Activated naive CD4-positive, alpha-beta T cell treated with anti-CD3 and anti-CD28 coated beads, Interleukin-2, amount 10 ng/mL, durations not matched to agents 7 days and 5 days (primary cell): Measurements from ENCODE around the gene TAF4B.
"Not testable (repeated sequence)": the region's sequence is repeated elsewhere in the genome, so short reads cannot be mapped to it uniquely, and the experiment has no call there.

Experiments used
- CTCF ChIA-PET: fragments of 350-600 bp; sonication (Branson Sonifier 250); formaldehyde crosslinking; loops from one replicate; lab custom pipeline; 2021; ENCODE audit warnings: antibody characterized with exemption; lab: Charles Lee
- DNase-seq: peaks from one replicate; pipeline ENCODE4 v3.0.0-alpha.2; 2020
- H3K27ac Mint-ChIP-seq: one replicate; pipeline ENCODE4 v1.8.0; 2021; ENCODE audit warnings: mild to moderate bottlenecking, moderate library complexity, mixed read lengths
- H3K27me3 Mint-ChIP-seq: one replicate; pipeline ENCODE4 v1.8.0; 2021; ENCODE audit warnings: mild to moderate bottlenecking, mixed read lengths
- H3K36me3 Mint-ChIP-seq: one replicate; pipeline ENCODE4 v1.8.0; 2021; ENCODE audit warnings: mixed read lengths
- H3K4me1 Mint-ChIP-seq: one replicate; pipeline ENCODE4 v1.8.0; 2021; ENCODE audit warnings: mixed read lengths
- H3K4me3 Mint-ChIP-seq: one replicate; pipeline ENCODE4 v1.8.0; 2021; ENCODE audit warnings: mild to moderate bottlenecking, moderate library complexity, mixed read lengths
- H3K9me3 Mint-ChIP-seq: one replicate; pipeline ENCODE4 v1.8.0; 2021; ENCODE audit warnings: mixed read lengths

The TAF4B gene

GRCh38 chr18:26255695-26256622 lies 29.7 kb downstream of the TAF4B start:
- CTCF ChIA-PET, result interaction anchor here (0.6 kb wide), 1 partner anchor 40 kb away, joined by 3 read pairs; no protein-coding TSS in a partner anchor
- H3K27me3 Mint-ChIP-seq, result no peaks in the 10 kb centered on the region
- H3K36me3 Mint-ChIP-seq, result peaks cover 5% of the 10 kb centered on the region
- no peak overlapping the region for H3K27ac Mint-ChIP-seq
- peaks cover 7% of the 10 kb centered on the region for H3K9me3 Mint-ChIP-seq
- H3K4me1 Mint-ChIP-seq, result peaks cover 3% of the 10 kb centered on the region
- no peak overlapping the region for H3K4me3 Mint-ChIP-seq
- DNase-seq, result no peak

- CTCF ChIA-PET, result no interaction called here
- peaks cover 7% of the 10 kb centered on the region for H3K36me3 Mint-ChIP-seq
- no peaks in the 10 kb centered on the region for H3K27me3 Mint-ChIP-seq
- H3K4me3 Mint-ChIP-seq, result no peak overlapping the region
- peaks cover 3% of the 10 kb centered on the region for H3K4me1 Mint-ChIP-seq
- H3K9me3 Mint-ChIP-seq, result peaks cover 7% of the 10 kb centered on the region
- no peak for DNase-seq
- no peak overlapping the region for H3K27ac Mint-ChIP-seq
These were observed 32.5 kb downstream of the TAF4B start for GRCh38 chr18:26258711-26259110.

- CTCF ChIA-PET, DNase-seq, H3K36me3 Mint-ChIP-seq, H3K27me3 Mint-ChIP-seq, H3K27ac Mint-ChIP-seq, H3K9me3 Mint-ChIP-seq, H3K4me1 Mint-ChIP-seq, H3K4me3 Mint-ChIP-seq: not testable (repeated sequence)
These were observed 33.2 kb downstream of the TAF4B start for GRCh38 chr18:26259416-26259815.

- Mint-ChIP-seq H3K27ac (no peak overlapping the region), H3K4me1 (no peaks in the 10 kb centered on the region), H3K36me3 (peaks cover 7% of the 10 kb centered on the region), H3K27me3 (no peaks in the 10 kb centered on the region), H3K9me3 (peaks cover 7% of the 10 kb centered on the region), H3K4me3 (no peak overlapping the region)
- no peak for DNase-seq
- CTCF ChIA-PET, result no interaction called here
These were observed 35.9 kb downstream of the TAF4B start for GRCh38 chr18:26262156-26262555.

- Mint-ChIP-seq H3K9me3 (no peaks in the 10 kb centered on the region), H3K36me3 (peaks cover 12% of the 10 kb centered on the region), H3K4me1 (no peaks in the 10 kb centered on the region), H3K4me3 (no peak overlapping the region), H3K27ac (no peak overlapping the region), H3K27me3 (no peaks in the 10 kb centered on the region)
- CTCF ChIA-PET, result no interaction called here
- no peak for DNase-seq
These were observed 41.2 kb downstream of the TAF4B start for GRCh38 chr18:26267357-26267930.

GRCh38 chr18:26268454-26268853 lies 42.2 kb downstream of the TAF4B start:
- Mint-ChIP-seq H3K4me1 (no peaks in the 10 kb centered on the region), H3K4me3 (no peak overlapping the region), H3K27me3 (no peaks in the 10 kb centered on the region), H3K36me3 (peaks cover 12% of the 10 kb centered on the region), H3K9me3 (no peaks in the 10 kb centered on the region), H3K27ac (no peak overlapping the region)
- CTCF ChIA-PET, result no interaction called here
- no peak for DNase-seq

GRCh38 chr18:26271917-26272549 lies 45.8 kb downstream of the TAF4B start:
- no peaks in the 10 kb centered on the region for H3K27me3 Mint-ChIP-seq
- H3K36me3 Mint-ChIP-seq, result peaks cover 22% of the 10 kb centered on the region
- H3K9me3 Mint-ChIP-seq, result no peaks in the 10 kb centered on the region
- no peaks in the 10 kb centered on the region for H3K4me1 Mint-ChIP-seq
- DNase-seq, result no peak
- H3K4me3 Mint-ChIP-seq, result no peak overlapping the region
- CTCF ChIA-PET, result no interaction called here
- no peak overlapping the region for H3K27ac Mint-ChIP-seq

- H3K4me1 Mint-ChIP-seq, result no peaks in the 10 kb centered on the region
- CTCF ChIA-PET, result no interaction called here
These were observed 51.1 kb downstream of the TAF4B start for GRCh38 chr18:26277374-26277773.

GRCh38 chr18:26279428-26279827 lies 53.2 kb downstream of the TAF4B start:
- Mint-ChIP-seq H3K27me3 (no peaks in the 10 kb centered on the region), H3K4me1 (no peaks in the 10 kb centered on the region), H3K9me3 (peaks cover 2% of the 10 kb centered on the region), H3K36me3 (peaks cover 36% of the 10 kb centered on the region), H3K4me3 (no peak overlapping the region), H3K27ac (no peak overlapping the region)
- CTCF ChIA-PET, result no interaction called here
- no peak for DNase-seq

More at GRCh38 chr18:26277374-26277773, 51.1 kb downstream of the TAF4B start:
- DNase-seq, result no peak
- Mint-ChIP-seq H3K27me3 (no peaks in the 10 kb centered on the region), H3K4me3 (no peak overlapping the region), H3K27ac (no peak overlapping the region), H3K36me3 (peaks cover 26% of the 10 kb centered on the region), H3K9me3 (peaks cover 2% of the 10 kb centered on the region)

GRCh38 chr18:26286008-26286407 lies 59.8 kb downstream of the TAF4B start:
- Mint-ChIP-seq H3K27ac (no peak overlapping the region), H3K9me3 (no peaks in the 10 kb centered on the region), H3K4me3 (no peak overlapping the region), H3K27me3 (no peaks in the 10 kb centered on the region), H3K36me3 (peaks cover 20% of the 10 kb centered on the region), H3K4me1 (no peaks in the 10 kb centered on the region)
- DNase-seq, result no peak
- CTCF ChIA-PET, result interaction anchor here (0.6 kb wide), 1 partner anchor 465 kb away, joined by 5 read pairs; no protein-coding TSS in a partner anchor

- H3K9me3 Mint-ChIP-seq, result no peaks in the 10 kb centered on the region
- no peaks in the 10 kb centered on the region for H3K27me3 Mint-ChIP-seq
- no peak overlapping the region for H3K4me3 Mint-ChIP-seq
- no peak for DNase-seq
- peaks cover 22% of the 10 kb centered on the region for H3K36me3 Mint-ChIP-seq
- H3K27ac Mint-ChIP-seq, result no peak overlapping the region
- no peaks in the 10 kb centered on the region for H3K4me1 Mint-ChIP-seq
- CTCF ChIA-PET, result no interaction called here
These were observed 61.4 kb downstream of the TAF4B start for GRCh38 chr18:26287644-26288043.

GRCh38 chr18:26290385-26290784 lies 64.1 kb downstream of the TAF4B start:
- DNase-seq, result no peak
- Mint-ChIP-seq H3K4me1 (no peaks in the 10 kb centered on the region), H3K4me3 (no peak overlapping the region), H3K9me3 (no peaks in the 10 kb centered on the region), H3K27me3 (no peaks in the 10 kb centered on the region), H3K27ac (no peak overlapping the region), H3K36me3 (peaks cover 17% of the 10 kb centered on the region)
- CTCF ChIA-PET, result interaction anchor here (1.8 kb wide), 1 partner anchor 16 kb away, joined by 5 read pairs; no protein-coding TSS in a partner anchor

- Mint-ChIP-seq H3K27me3 (no peaks in the 10 kb centered on the region), H3K36me3 (peaks cover 20% of the 10 kb centered on the region), H3K9me3 (no peaks in the 10 kb centered on the region), H3K27ac (no peak overlapping the region), H3K4me3 (no peak overlapping the region), H3K4me1 (no peaks in the 10 kb centered on the region)
- CTCF ChIA-PET, result no interaction called here
- DNase-seq, result no peak
These were observed 67.7 kb downstream of the TAF4B start for GRCh38 chr18:26293982-26294381.

GRCh38 chr18:26298107-26298506 lies 71.9 kb downstream of the TAF4B start:
- CTCF ChIA-PET, result interaction anchor here (0.7 kb wide), 1 partner anchor 1892 kb away, joined by 3 read pairs; no protein-coding TSS in a partner anchor

More at GRCh38 chr18:26298107-26298506, 71.9 kb downstream of the TAF4B start:
- DNase-seq, result no peak
- H3K9me3 Mint-ChIP-seq, result no peaks in the 10 kb centered on the region
- H3K27me3 Mint-ChIP-seq, result no peaks in the 10 kb centered on the region
- no peak overlapping the region for H3K27ac Mint-ChIP-seq
- H3K4me3 Mint-ChIP-seq, result no peak overlapping the region
- H3K4me1 Mint-ChIP-seq, result no peaks in the 10 kb centered on the region
- H3K36me3 Mint-ChIP-seq, result peaks cover 13% of the 10 kb centered on the region
